Loucy (cell line): Measurements from ENCODE around the gene CCPG1.

Experiments
- EZH2phosphoT487 ChIP-seq: fragments of 200-600 bp; IDR thresholded peaks from 2 replicates; pipeline ENCODE4 v1.6.1; 2018; ENCODE audit warnings: antibody characterized with exemption, mild to moderate bottlenecking, moderate library complexity, borderline replicate concordance
- TF ChIP-seq, protein P1 (sequence below): fragments of 200-600 bp; sonication (generic); conservative IDR thresholded peaks from 2 replicates; pipeline ENCODE4 v1.5.1; 2014; ENCODE audit warnings: mild to moderate bottlenecking, antibody characterized with exemption, low read length

DNA sequence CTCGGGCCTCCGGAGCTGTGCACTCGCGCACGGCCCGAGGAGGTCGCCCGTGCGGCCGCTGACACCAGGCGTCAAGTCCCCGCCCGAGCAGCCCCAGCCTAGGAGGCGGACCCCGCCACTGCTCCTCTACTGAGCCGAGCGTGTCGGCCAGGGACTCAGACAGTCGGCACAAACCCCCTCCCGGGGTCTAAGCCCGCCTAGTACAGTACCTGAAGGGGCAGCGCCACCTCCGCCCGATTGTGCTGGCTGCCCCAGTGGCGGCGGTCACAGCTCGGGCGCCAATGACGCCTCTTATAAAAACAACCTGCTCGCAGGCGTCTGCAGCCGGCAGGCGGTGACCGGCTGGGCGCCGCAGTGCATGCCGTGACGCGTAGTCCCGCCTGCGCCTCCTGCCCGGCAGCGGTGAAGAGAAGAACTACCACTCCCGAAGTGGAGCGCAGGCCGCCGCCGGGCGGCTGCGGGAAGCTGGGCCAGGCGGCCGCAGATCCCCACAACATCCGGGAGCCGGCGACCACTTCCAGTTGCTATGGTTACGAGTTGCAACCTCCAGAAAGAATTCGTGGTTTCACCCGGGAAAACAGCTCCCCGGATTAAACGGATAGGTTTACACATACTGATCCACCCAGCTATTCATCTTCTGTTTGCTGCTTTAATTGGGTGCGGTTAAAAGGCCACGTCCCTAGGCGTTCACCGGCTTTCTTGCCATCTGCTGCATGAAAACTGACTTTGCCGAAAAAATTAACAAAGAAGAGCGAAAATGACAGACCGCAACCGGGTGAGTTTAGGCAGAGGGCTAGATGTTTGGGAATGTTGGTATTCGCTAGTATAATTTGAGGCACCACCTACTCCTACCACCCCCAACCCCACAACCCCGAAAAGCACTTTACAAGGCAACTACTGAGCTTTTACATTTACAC lies at the start of gene CCPG1, which contains the start of gene PIERCE2:
- TF ChIP-seq, protein P1, sequence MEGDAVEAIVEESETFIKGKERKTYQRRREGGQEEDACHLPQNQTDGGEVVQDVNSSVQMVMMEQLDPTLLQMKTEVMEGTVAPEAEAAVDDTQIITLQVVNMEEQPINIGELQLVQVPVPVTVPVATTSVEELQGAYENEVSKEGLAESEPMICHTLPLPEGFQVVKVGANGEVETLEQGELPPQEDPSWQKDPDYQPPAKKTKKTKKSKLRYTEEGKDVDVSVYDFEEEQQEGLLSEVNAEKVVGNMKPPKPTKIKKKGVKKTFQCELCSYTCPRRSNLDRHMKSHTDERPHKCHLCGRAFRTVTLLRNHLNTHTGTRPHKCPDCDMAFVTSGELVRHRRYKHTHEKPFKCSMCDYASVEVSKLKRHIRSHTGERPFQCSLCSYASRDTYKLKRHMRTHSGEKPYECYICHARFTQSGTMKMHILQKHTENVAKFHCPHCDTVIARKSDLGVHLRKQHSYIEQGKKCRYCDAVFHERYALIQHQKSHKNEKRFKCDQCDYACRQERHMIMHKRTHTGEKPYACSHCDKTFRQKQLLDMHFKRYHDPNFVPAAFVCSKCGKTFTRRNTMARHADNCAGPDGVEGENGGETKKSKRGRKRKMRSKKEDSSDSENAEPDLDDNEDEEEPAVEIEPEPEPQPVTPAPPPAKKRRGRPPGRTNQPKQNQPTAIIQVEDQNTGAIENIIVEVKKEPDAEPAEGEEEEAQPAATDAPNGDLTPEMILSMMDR, result peak; percentile 26; the same call in 1 of the 2 replicates
- no peak for TF ChIP-seq EZH2phosphoT487
